A673 (cell line): ENCODE results near the gene CBLC. TPM values are rescaled to one million over a fixed set of nuclear protein-coding genes. Genes with fewer than 3 reads are reported as not detected.

ENCODE experiments used
- BruUV-seq: library from RNA; stranded (reverse); fragments of 400-500 nt; replicated peaks from 2 replicates; lab custom pipeline; 2021; lab: Mats Ljungman, UMichigan
- CTCF ChIA-PET: fragments of 300-600 bp; sonication (Branson Sonifier 250); formaldehyde crosslinking; loops from one replicate; lab custom pipeline; 2022; ENCODE audit warnings: antibody characterized with exemption; lab: Charles Lee
- POLR2A ChIA-PET: fragments of 300-600 bp; sonication (Branson Sonifier 250); formaldehyde crosslinking; loops from one replicate; lab custom pipeline; 2022; ENCODE audit warnings: antibody characterized with exemption; ENCODE audit not compliant: low non-redundant PET; lab: Charles Lee
- DNase-seq: peaks from one replicate; pipeline ENCODE4 v3.0.0-alpha.2; 2015; ENCODE audit warnings: low spot score
- H3K27ac ChIP-seq: fragments of 200-600 bp; sonication (generic); 2 replicates; pipeline ENCODE4 v1.5.1; 2016; ENCODE audit warnings: mixed run types, low read depth, mild to moderate bottlenecking, mixed read lengths, antibody characterized with exemption, low read length; ENCODE audit not compliant: poor library complexity, severe bottlenecking
- H3K27me3 ChIP-seq: fragments of 200-600 bp; sonication (generic); replicated peaks from 2 replicates; pipeline ENCODE4 v1.6.1; 2017; ENCODE audit warnings: mixed run types, low read depth, mild to moderate bottlenecking, mixed read lengths, antibody characterized with exemption, low read length; ENCODE audit not compliant: insufficient read depth, poor library complexity
- H3K36me3 ChIP-seq: fragments of 200-600 bp; sonication (generic); 2 replicates; pipeline ENCODE4 v1.6.1; 2016; ENCODE audit warnings: mixed run types, mild to moderate bottlenecking, mixed read lengths, antibody characterized with exemption, low read length; ENCODE audit not compliant: insufficient read depth, poor library complexity, severe bottlenecking
- H3K4me1 ChIP-seq: fragments of 200-600 bp; sonication (generic); 2 replicates; pipeline ENCODE4 v1.6.1; 2017; ENCODE audit warnings: mixed run types, mild to moderate bottlenecking, mixed read lengths, antibody characterized with exemption, low read length; ENCODE audit not compliant: insufficient read depth, poor library complexity, severe bottlenecking
- H3K4me3 ChIP-seq: fragments of 200-600 bp; sonication (generic); 2 replicates; pipeline ENCODE4 v1.5.1; 2016; ENCODE audit warnings: low read depth, mixed run types, mild to moderate bottlenecking, mixed read lengths, low read length; ENCODE audit not compliant: poor library complexity, severe bottlenecking
- H3K9me3 ChIP-seq: fragments of 200-600 bp; sonication (generic); 2 replicates; pipeline ENCODE4 v1.6.1; 2016; ENCODE audit warnings: mixed run types, low read depth, mild to moderate bottlenecking, mixed read lengths, antibody characterized with exemption, low read length; ENCODE audit not compliant: poor library complexity, severe bottlenecking
- EZH2 ChIP-seq: fragments of 200-600 bp; sonication (generic); IDR thresholded peaks from 2 replicates; pipeline ENCODE4 v1.6.1; 2017; ENCODE audit warnings: borderline replicate concordance, low read depth, mild to moderate bottlenecking, mixed read lengths, antibody characterized with exemption, low read length; ENCODE audit not compliant: poor library complexity, severe bottlenecking
- intact Hi-C: fragments of 100-400 bp; cut with micrococcal nuclease; formaldehyde crosslinking; loops from one replicate; pipeline ENCODE4 v1.10.0; 2022; ENCODE audit not compliant: unreplicated experiment
- total RNA-seq: library from RNA; stranded (reverse); gene quantifications from 2 replicates; pipeline ENCODE4 v1.2.3, GENCODE V29; 2021
- TF ChIP-seq, protein P1 (sequence below): fragments of 300-800, 200-600 bp; sonication (generic); conservative IDR thresholded peaks from 2 replicates; pipeline ENCODE4 v1.5.1; 2017; ENCODE audit warnings: low read depth, mild to moderate bottlenecking, antibody characterized with exemption, low read length, moderate library complexity, mixed read lengths

CBLC gene
- total RNA-seq, 1 experiment from 2014 or later, result not detected

DNA sequence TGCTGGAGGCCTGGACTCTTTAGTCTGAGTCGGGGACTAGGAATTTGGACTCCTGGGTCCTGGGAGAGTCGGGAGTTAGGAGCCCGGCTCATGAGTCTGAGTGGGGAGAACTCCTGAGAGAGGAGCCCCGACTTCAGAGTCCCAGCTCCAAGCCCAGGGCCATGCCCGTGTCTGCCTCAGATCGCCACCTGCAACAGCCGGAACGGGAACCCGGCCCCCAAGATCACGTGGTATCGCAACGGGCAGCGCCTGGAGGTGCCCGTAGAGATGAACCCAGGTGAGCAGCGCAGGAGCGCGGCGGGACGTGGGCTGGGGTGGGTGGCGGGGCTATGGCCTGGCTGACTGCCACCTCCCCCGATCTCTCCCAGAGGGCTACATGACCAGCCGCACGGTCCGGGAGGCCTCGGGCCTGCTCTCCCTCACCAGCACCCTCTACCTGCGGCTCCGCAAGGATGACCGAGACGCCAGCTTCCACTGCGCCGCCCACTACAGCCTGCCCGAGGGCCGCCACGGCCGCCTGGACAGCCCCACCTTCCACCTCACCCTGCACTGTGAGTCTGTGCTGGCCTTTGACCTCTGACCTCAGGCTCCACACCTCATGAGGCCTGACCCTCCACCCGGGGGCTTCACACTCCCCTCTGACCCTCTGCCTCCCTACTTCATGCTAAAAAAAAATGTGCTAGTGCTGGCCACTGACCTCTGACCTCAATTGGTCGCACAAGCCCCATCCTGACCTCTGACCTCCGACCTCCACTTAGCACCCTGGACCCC is 35.6 kb downstream of the CBLC start:
- Histone ChIP-seq H3K4me3 (no peak overlapping the region), H3K27me3 (no peaks in the 10 kb centered on the region), H3K36me3 (no peaks in the 10 kb centered on the region), H3K9me3 (no peaks in the 10 kb centered on the region), H3K4me1 (no peaks in the 10 kb centered on the region), H3K27ac (no peak overlapping the region)
- ChIA-PET POLR2A (no interaction called here), CTCF (no interaction called here)
- DNase-seq, result no peak
- BruUV-seq, result no TSS peak
- TF ChIP-seq, protein P1, sequence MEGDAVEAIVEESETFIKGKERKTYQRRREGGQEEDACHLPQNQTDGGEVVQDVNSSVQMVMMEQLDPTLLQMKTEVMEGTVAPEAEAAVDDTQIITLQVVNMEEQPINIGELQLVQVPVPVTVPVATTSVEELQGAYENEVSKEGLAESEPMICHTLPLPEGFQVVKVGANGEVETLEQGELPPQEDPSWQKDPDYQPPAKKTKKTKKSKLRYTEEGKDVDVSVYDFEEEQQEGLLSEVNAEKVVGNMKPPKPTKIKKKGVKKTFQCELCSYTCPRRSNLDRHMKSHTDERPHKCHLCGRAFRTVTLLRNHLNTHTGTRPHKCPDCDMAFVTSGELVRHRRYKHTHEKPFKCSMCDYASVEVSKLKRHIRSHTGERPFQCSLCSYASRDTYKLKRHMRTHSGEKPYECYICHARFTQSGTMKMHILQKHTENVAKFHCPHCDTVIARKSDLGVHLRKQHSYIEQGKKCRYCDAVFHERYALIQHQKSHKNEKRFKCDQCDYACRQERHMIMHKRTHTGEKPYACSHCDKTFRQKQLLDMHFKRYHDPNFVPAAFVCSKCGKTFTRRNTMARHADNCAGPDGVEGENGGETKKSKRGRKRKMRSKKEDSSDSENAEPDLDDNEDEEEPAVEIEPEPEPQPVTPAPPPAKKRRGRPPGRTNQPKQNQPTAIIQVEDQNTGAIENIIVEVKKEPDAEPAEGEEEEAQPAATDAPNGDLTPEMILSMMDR, result no peak
- TF ChIP-seq EZH2, result no peak
- intact Hi-C loops, result no loop called here

DNA sequence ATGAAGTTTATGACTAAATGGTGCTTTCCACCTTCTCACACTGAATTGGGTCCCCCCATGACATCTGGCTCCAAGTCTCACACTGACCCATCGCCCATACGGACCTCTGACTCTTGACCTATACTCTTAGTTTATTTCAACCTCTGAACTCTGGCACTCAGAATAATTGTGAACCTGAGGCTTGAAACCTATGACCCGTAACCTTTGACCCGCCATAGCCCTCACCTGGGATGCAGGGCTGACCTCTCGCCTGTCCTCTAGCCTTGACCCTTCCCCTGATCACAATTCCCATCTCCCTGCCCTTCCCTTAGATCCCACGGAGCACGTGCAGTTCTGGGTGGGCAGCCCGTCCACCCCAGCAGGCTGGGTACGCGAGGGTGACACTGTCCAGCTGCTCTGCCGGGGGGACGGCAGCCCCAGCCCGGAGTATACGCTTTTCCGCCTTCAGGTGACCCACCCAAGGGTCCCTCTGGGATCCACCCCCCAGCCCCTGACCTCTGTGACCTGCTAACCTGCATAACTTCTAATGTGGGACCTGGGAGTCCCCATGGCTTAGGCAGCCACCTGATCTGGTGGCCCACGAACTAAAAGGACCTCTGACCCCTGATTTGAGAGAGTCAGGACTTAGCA is 36.3 kb downstream of the CBLC start:
- Histone ChIP-seq H3K4me3 (no peak overlapping the region), H3K36me3 (no peaks in the 10 kb centered on the region), H3K4me1 (no peaks in the 10 kb centered on the region), H3K9me3 (no peaks in the 10 kb centered on the region), H3K27me3 (no peaks in the 10 kb centered on the region), H3K27ac (no peak overlapping the region)
- no peak for TF ChIP-seq EZH2
- TF ChIP-seq, protein P1, result no peak
- ChIA-PET CTCF (no interaction called here), POLR2A (no interaction called here)
- BruUV-seq, result no TSS peak
- intact Hi-C loops, result no loop called here
- DNase-seq, result no peak

DNA sequence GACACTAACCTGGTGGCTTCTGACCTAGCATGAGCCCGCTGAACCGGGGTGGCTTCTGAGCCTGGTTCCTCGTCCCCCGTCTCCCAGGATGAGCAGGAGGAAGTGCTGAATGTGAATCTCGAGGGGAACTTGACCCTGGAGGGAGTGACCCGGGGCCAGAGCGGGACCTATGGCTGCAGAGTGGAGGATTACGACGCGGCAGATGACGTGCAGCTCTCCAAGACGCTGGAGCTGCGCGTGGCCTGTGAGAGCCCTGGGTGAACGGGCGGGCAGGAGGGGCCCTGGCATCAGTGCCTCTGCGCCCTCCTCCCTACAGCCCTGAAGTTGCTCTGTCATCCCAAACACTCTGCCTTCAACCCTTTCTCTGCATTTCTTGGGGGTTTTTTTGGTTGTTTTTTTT is 36.8 kb downstream of the CBLC start:
- POLR2A ChIA-PET, result no interaction called here
- no peak overlapping the region for H3K4me3 ChIP-seq
- BruUV-seq, result no TSS peak
- H3K27me3 ChIP-seq, result no peaks in the 10 kb centered on the region
- H3K9me3 ChIP-seq, result no peaks in the 10 kb centered on the region
- intact Hi-C loops, result no loop called here
- no peak for TF ChIP-seq EZH2
- TF ChIP-seq, protein P1, result no peak
- H3K4me1 ChIP-seq, result no peaks in the 10 kb centered on the region
- DNase-seq, result no peak
- CTCF ChIA-PET, result no interaction called here
- no peak overlapping the region for H3K27ac ChIP-seq
- H3K36me3 ChIP-seq, result no peaks in the 10 kb centered on the region
